Upper lobe of left lung (tissue), 6 donors: ENCODE data around the gene CCND2. TPM values are rescaled to one million over a fixed set of nuclear protein-coding genes. Genes with fewer than 3 reads are reported as not detected.

ENCODE experiments used
- ATAC-seq, 2 donors: fragments of 200-7000 bp; cut with Tn5 transposase; one replicate each; pipeline ENCODE4 v1.9.1; 2022; ENCODE audit warnings: mild to moderate bottlenecking in 2 of 2, moderate library complexity in 2 of 2; ENCODE audit not compliant: low FRiP score in 2 of 2
- DNase-seq, 2 donors: peaks; one replicate each; pipeline ENCODE4 v3.0.0-alpha.2; 2019 to 2020
- H3K27ac ChIP-seq, 4 donors: fragments of 200-600 bp; sonication (generic); one replicate each; pipeline ENCODE4 v1.5.1; 2016 to 2019
- H3K27me3 ChIP-seq, 4 donors: fragments of 200-600 bp; sonication (generic); one replicate each; pipeline ENCODE4 v1.5.1; 2017 to 2019
- H3K36me3 ChIP-seq, 4 donors: fragments of 200-600 bp; sonication (generic); one replicate each; pipeline ENCODE4 v1.5.1; 2016 to 2019
- H3K4me1 ChIP-seq, 4 donors: fragments of 200-600 bp; sonication (generic); one replicate each; pipeline ENCODE4 v1.5.1; 2018 to 2019
- H3K4me3 ChIP-seq, 4 donors: fragments of 200-600 bp; sonication (generic); one replicate each; pipeline ENCODE4 v1.5.1; 2017 to 2019; ENCODE audit warnings: mild to moderate bottlenecking in 2 of 4, moderate library complexity in 1 of 4
- H3K9me3 ChIP-seq, 4 donors: fragments of 200-600 bp; sonication (generic); one replicate each; pipeline ENCODE4 v1.5.1; 2018 to 2019
- CTCF ChIP-seq, 6 experiments: fragments of 450-650 bp in 4 of 6; fragments of 200-600 bp in 2 of 6; sonication (generic) in 2 of 6; IDR thresholded peaks; one replicate each; pipeline ENCODE4 v1.5.1; 2016 to 2019; ENCODE audit warnings: antibody characterized with exemption in 6 of 6
- EP300 ChIP-seq, 4 donors: sonication (generic); formaldehyde crosslinking; IDR thresholded peaks; one replicate each; pipeline ENCODE4 v1.5.1; 2017; ENCODE audit warnings: antibody characterized with exemption in 4 of 4, control low read depth in 2 of 4
- POLR2A ChIP-seq, 4 donors: fragments of 450-650 bp; IDR thresholded peaks; one replicate each; pipeline ENCODE4 v1.5.1; 2016 to 2017; ENCODE audit warnings: antibody characterized with exemption in 4 of 4, mild to moderate bottlenecking in 2 of 4
- POLR2AphosphoS5 ChIP-seq, 2 donors: sonication (generic); formaldehyde crosslinking; IDR thresholded peaks; one replicate each; pipeline ENCODE4 v1.5.1; 2017; ENCODE audit warnings: antibody characterized with exemption in 2 of 2
- WGBS, 2 donors: methylation state at CpG; one replicate each; pipeline ENCODE4 v1.1.5; 2017 to 2018; 5-methylcytosine and 5-hydroxymethylcytosine counted together
- total RNA-seq, 6 donors: library from RNA; depleted of rRNA in 4 of 6; stranded (reverse); fragments of >200 nt in 4 of 6; gene quantifications; one replicate each; pipeline versions ENCODE4 v1.1.0 to v1.2.1, GENCODE V29; 2016 to 2021
- donor health status: DM: no; HTN: no; CAD: no; lungs with moderate emphysema.
- donor health status: DM: no; HTN: yes; CAD: no; lungs with severe emphysema.

CCND2 gene
- total RNA-seq, 6 donors from 2014 or later = 47.1 to 101 (median 64.6) TPM

- Histone ChIP-seq H3K4me3 (no peak overlapping the region), H3K27me3 (no peaks in the 10 kb centered on the region), H3K9me3 (no peaks in the 10 kb centered on the region), H3K27ac (no peak overlapping the region), H3K4me1 (peaks cover 0 to 4% (median 0%) of the 10 kb centered on the region in 4 donors), H3K36me3 (peaks cover 0 to 42% (median 18%) of the 10 kb centered on the region in 4 donors)
- ATAC-seq (no peak), DNase-seq (no peak)
- no peak for TF ChIP-seq POLR2AphosphoS5 (IDR thresholded peaks at IDR 0.05)
- 88 to 89% methylated on average over 8 of the region's 8 CpGs for WGBS, 2 donors
Observed at GRCh38 chr12:4302881-4303280, 29.3 kb downstream of the CCND2 start.

- Histone ChIP-seq H3K27me3 (no peaks in the 10 kb centered on the region), H3K4me3 (no peak overlapping the region), H3K4me1 (peaks cover 0 to 7% (median 0%) of the 10 kb centered on the region in 4 donors), H3K27ac (no peak overlapping the region), H3K9me3 (no peaks in the 10 kb centered on the region), H3K36me3 (peaks cover 0 to 42% (median 18%) of the 10 kb centered on the region in 4 donors)
- no peak for TF ChIP-seq CTCF (IDR thresholded peaks at IDR 0.05)
- TF ChIP-seq EP300 (IDR thresholded peaks at IDR 0.05) = no peak
- TF ChIP-seq POLR2AphosphoS5 (IDR thresholded peaks at IDR 0.05) = no peak
- TF ChIP-seq POLR2A (IDR thresholded peaks at IDR 0.05) = no peak
- 82 to 94% methylated on average over 3 of the region's 3 CpGs for WGBS, 2 donors
- ATAC-seq = no peak
- DNase-seq = no peak
Observed at GRCh38 chr12:4303750-4304149, 30.2 kb downstream of the CCND2 start.

GRCh38 chr12:4307593-4308333 lies 34.2 kb downstream of the CCND2 start:
- no peak overlapping the region for H3K27ac ChIP-seq
- WGBS, 2 donors = 32 to 44% methylated on average over 23 to 24 of the region's 25 CpGs

GRCh38 chr12:4308334-4308950 lies 34.9 kb downstream of the CCND2 start:
- Histone ChIP-seq H3K36me3 (peaks cover 0 to 8% (median 4%) of the 10 kb centered on the region in 4 donors), H3K27me3 (no peaks in the 10 kb centered on the region), H3K4me3 (no peak overlapping the region), H3K27ac (no peak overlapping the region), H3K4me1 (peaks cover 0 to 7% (median 0%) of the 10 kb centered on the region in 4 donors), H3K9me3 (no peaks in the 10 kb centered on the region)
- TF ChIP-seq CTCF (IDR thresholded peaks at IDR 0.05) (no peak), POLR2AphosphoS5 (IDR thresholded peaks at IDR 0.05) (no peak), EP300 (IDR thresholded peaks at IDR 0.05) (no peak), POLR2A (IDR thresholded peaks at IDR 0.05) (no peak)
- WGBS, 2 donors = 88 to 90% methylated on average over 14 of the region's 14 CpGs
- no peak for ATAC-seq
- DNase-seq = no peak

More at GRCh38 chr12:4307593-4308333, 34.2 kb downstream of the CCND2 start:
- DNase-seq (peak; percentile 63 to 75), ATAC-seq (peak; percentile 87 to 88)
- Histone ChIP-seq H3K4me1 (peaks cover 0 to 7% (median 0%) of the 10 kb centered on the region in 4 donors), H3K4me3 (no peak overlapping the region), H3K27me3 (no peaks in the 10 kb centered on the region), H3K9me3 (no peaks in the 10 kb centered on the region), H3K36me3 (peaks cover 0 to 11% (median 4%) of the 10 kb centered on the region in 4 donors)
- TF ChIP-seq POLR2A (IDR thresholded peaks at IDR 0.05) (no peak), EP300 (IDR thresholded peaks at IDR 0.05) (no peak), CTCF (IDR thresholded peaks at IDR 0.05) (peak; percentile 45 to 82 (median 63)), POLR2AphosphoS5 (IDR thresholded peaks at IDR 0.05) (no peak)

GRCh38 chr12:4311776-4312175 lies 38.2 kb downstream of the CCND2 start:
- no peaks in the 10 kb centered on the region for H3K9me3 ChIP-seq
- no peaks in the 10 kb centered on the region for H3K36me3 ChIP-seq
- DNase-seq (no peak), ATAC-seq (no peak)
- 90 to 94% methylated on average over 5 of the region's 5 CpGs for WGBS, 2 donors
- no peaks in the 10 kb centered on the region for H3K27me3 ChIP-seq
- TF ChIP-seq POLR2A (IDR thresholded peaks at IDR 0.05) (no peak), CTCF (IDR thresholded peaks at IDR 0.05) (no peak), EP300 (IDR thresholded peaks at IDR 0.05) (no peak), POLR2AphosphoS5 (IDR thresholded peaks at IDR 0.05) (no peak)
- no peak overlapping the region for H3K4me3 ChIP-seq
- no peak overlapping the region for H3K27ac ChIP-seq
- peaks cover 0 to 7% (median 0%) of the 10 kb centered on the region in 4 donors for H3K4me1 ChIP-seq
